ENCODE data around the gene PPP1R12B.

DNA sequence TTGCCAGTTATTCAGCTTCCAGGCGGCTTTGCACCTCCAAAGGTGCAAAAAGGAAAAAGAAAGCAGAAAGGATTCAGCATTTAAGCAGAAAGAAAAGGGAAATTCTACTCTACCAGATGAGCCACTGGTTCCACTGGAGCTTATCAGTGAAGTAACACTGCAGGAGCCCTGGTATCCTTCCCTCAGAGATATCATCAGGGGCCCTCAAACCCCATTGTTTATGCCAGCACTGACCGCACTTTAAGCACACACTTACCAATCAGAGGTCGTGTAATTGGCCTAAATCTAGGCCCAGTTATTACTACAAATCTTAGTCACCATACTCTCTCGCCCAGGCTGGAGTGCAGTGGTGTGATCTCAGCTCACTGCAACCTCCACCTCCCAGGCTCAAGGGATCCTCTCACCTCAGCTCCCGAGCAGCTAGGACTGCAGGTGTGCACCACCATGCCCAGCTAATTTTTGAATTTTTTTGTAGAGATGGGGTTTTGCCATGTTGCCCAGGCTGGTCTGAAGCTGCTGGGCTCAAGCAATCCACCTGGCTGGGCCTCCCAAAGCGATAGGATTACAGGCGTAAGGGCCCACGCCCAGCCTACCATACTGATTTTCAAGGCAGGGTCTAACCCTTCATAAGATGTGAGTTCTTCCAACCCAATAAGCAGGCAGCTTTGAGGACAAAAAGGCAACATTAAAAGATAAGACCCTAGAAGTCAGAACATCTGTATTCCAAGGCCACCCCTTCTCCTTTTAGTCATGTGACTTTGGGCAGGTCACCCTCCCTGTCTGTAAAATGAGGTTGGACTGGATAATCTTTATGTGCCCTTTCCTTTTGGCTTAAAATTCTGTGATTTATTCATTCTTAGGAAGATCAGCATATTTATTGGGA lies 236.4 kb downstream of the PPP1R12B start:
- TF ChIP-seq, protein P1, sequence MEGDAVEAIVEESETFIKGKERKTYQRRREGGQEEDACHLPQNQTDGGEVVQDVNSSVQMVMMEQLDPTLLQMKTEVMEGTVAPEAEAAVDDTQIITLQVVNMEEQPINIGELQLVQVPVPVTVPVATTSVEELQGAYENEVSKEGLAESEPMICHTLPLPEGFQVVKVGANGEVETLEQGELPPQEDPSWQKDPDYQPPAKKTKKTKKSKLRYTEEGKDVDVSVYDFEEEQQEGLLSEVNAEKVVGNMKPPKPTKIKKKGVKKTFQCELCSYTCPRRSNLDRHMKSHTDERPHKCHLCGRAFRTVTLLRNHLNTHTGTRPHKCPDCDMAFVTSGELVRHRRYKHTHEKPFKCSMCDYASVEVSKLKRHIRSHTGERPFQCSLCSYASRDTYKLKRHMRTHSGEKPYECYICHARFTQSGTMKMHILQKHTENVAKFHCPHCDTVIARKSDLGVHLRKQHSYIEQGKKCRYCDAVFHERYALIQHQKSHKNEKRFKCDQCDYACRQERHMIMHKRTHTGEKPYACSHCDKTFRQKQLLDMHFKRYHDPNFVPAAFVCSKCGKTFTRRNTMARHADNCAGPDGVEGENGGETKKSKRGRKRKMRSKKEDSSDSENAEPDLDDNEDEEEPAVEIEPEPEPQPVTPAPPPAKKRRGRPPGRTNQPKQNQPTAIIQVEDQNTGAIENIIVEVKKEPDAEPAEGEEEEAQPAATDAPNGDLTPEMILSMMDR (conservative IDR thresholded peaks at IDR 0.05), result no peak
- no peak for TF ChIP-seq EZH2 (IDR thresholded peaks at IDR 0.05; ENCODE audit: low read depth)
